GM12801 (cell line): ENCODE measurements around the gene APLP2.

Experiments
- CTCF ChIP-seq: IDR thresholded peaks from one replicate; pipeline ENCODE4 v1.5.1; 2011; ENCODE audit warnings: control low read depth; ENCODE audit not compliant: insufficient read length; ENCODE audit errors: extremely low read depth

The APLP2 gene

GRCh38 chr11:130061017-130061416 lies 8.7 kb upstream of the APLP2 start:
- TF ChIP-seq CTCF: no peak

GRCh38 chr11:130062026-130062425 lies 7.7 kb upstream of the APLP2 start:
- TF ChIP-seq CTCF: no peak

- no peak for TF ChIP-seq CTCF
These were observed 6.2 kb upstream of the APLP2 start for GRCh38 chr11:130063451-130063850.

- no peak for TF ChIP-seq CTCF
These were observed 5.1 kb upstream of the APLP2 start for GRCh38 chr11:130064596-130064995.

- TF ChIP-seq CTCF: no peak
These were observed 3.4 kb upstream of the APLP2 start for GRCh38 chr11:130066338-130066737.

GRCh38 chr11:130068546-130068985 lies 1.1 kb upstream of the APLP2 start:
- no peak for TF ChIP-seq CTCF

- TF ChIP-seq CTCF: no peak
These were observed 572 bp upstream of the APLP2 start for GRCh38 chr11:130068986-130069658.
